CD4-positive, alpha-beta T cell treated with Interleukin-4 for 1 hour (primary cell): ENCODE results near the gene PRAF2.

Experiments
- DNase-seq, 2 donors: peaks; one replicate each; pipeline ENCODE4 v3.0.0-alpha.2; 2020 to 2022

Gene PRAF2

DNA sequence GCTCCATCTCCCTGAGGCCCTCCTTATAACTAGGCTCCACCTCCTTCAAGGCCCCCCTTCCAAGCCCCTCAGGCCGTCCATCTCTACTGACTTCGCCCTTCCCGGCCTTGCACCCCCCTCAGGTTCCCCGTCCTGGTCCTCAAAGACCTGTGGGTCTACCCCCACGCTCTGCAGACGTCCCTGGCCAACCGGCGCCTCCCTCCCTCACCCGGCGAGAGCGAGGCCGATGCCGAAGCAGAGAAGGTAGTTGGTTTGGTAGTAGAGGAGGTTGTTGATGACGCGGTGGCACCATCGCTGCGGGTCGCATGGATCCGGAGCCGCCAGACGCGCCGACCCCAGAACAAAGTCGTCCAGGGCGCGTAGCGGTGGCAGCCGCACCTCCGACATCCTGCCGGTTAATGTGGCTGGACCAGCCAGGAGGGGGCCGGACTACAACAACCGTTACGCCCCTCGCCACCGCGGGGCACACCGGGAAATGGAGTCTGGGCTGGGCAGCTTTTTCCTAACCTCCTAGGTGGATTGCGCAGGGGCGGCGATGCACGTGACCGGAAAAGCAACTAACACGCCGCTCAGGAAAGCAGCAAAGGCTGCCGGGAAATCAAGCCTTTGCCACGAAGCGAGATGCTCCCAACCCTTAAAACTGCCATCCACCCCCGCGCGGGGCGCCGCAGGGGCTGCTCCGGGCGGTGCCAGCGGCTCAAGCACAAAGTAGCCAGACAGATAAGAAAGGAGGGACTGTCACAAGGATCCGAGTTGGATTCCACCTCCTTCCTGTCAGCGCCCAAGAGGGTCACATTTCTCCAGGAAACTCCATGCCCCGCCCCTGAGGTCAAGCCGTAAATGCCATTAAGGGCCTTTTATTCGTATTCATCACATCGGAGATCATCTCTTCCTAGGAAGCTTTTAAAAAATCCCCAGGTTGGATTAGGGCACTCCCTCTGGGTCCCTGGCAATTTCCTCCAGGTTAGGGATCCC is at the start of gene PRAF2:
TSS of gene PRAF2 (minus strand) at position 402 of the 975 bp plus-strand sequence. CDS start at position 387, 15 bp downstream.
- DNase-seq = peak; percentile 93

- DNase-seq = no peak
These were observed 48.7 kb upstream of the PRAF2 start for GRCh38 chrX:49122499-49122898.

DNA sequence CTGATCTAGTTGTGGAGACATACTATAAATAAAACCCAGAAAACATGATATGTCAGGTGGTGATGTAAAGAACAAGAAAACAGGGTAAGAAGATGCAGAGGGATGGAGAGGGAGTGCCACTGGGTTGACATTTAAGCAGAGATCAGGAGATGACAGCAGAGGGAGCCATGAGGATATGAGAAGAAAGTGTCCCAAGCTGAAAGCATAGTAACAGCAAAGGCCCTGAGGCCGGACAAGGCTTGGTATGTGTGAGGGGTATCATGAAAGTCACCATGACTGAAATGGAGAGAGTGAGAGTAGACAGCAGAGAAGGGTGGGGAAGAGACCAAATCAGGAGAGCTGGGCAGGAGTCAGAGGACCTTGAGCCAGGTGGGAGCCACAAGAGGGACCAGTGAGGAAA is 46.3 kb upstream of the PRAF2 start:
- DNase-seq = no peak

- no peak for DNase-seq
These were observed 43.8 kb upstream of the PRAF2 start for GRCh38 chrX:49117581-49117980.

DNA sequence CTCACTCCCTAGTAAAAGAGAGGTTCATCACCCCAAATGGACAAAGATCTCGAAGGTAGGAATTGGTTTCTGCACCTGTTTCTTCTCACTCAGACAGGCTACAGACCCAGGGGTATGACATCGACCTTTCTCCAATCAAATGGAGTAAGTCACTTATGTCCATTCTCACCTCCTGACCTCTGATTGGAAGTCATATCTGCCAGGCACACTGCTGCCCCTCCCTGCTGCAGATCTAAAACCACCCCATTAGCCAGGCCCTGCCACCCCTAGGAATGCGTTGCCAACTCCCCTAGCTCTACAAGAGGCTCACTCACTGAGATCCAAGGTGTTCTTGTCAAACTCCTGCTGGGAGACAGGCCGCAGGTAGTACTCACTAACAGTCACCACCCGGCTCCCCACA is 42.9 kb upstream of the PRAF2 start:
- DNase-seq = no peak

DNA sequence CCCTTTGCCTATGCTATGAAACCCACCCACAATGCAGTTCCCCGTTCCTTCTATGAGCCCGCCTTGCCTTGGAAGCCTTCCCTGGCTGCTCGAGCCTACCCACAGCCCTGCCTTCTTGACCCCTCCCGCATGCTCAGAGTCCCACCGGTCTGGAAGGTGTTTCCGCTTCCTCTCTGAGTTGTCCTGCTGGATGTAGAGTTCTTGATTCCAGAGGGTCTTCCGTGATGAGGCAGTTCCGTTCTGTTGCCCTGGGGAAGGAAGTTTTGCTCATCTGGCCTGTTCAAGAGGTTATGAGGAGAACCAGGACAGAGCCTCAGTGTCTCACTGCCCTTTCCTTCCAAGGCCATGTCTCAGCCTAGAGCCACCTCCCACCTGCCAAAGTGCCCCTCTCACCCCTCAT is 42.3 kb upstream of the PRAF2 start:
- DNase-seq = no peak

DNA sequence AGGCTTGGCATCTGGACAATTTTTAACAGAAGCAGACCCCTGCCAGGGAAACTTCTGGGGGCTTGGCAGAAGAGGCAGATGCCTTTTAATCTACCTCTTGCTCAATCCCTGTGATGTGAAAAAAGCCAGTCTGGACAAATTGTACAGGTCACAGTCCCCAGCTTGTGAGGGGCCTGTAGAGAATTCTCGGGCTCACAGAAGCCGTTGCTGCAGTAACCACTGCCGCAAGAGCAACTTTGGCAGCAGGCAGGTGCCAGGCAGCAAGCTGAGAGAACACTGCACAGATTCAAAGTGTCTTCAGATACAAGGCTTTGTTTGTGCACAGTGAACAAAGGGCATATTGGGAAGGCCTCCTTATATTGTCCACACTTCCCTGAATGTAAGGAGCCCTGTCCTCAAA is 38.0 kb upstream of the PRAF2 start:
- DNase-seq = no peak

GRCh38 chrX:49110417-49110816 is 36.6 kb upstream of the PRAF2 start:
- no peak for DNase-seq

GRCh38 chrX:49108641-49109040 is 34.8 kb upstream of the PRAF2 start:
- no peak for DNase-seq

DNA sequence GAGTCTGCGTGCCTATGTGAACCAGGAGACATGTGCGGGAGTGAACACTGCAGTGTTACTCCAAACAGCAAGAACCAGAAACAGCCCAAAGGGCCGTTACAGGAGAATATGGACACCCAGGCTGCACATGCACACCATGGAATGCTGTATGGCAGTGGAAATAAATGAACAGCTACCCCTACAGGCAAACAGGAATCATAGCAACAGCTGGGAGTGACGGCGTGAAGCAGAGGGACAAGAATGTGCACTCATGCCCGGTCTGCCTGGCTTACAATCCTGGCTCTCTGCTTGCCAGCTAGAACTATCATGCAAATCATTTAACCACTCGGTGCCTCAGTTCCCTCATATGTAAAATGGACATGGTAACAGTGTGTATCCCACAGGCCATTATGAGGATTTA is 33.1 kb upstream of the PRAF2 start:
- peak in 1 of 2 donors; percentile 31 for DNase-seq

GRCh38 chrX:49106296-49106695 is 32.5 kb upstream of the PRAF2 start:
- no peak for DNase-seq

DNA sequence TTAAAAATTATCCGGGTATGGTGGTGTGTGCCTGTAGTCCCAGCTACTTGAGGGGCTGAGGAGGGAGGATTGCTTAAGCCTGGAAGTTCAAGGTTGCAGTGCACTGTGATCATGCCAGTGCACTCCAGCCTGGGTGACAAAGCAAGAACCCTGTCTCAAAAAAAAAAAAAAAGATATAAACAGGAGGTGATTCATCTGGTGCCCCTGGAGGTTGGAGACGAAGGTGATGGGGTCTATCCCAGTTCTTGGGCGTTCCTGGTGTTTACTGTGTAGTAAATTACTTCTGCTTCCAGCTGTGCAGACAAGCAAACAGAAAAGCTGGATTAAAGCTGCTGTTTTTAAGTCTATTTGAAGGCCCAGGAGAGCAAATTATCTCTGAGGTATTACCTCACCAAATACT is 29.8 kb upstream of the PRAF2 start:
- no peak for DNase-seq

- DNase-seq = no peak
These were observed 28.4 kb upstream of the PRAF2 start for GRCh38 chrX:49102190-49102589.

DNA sequence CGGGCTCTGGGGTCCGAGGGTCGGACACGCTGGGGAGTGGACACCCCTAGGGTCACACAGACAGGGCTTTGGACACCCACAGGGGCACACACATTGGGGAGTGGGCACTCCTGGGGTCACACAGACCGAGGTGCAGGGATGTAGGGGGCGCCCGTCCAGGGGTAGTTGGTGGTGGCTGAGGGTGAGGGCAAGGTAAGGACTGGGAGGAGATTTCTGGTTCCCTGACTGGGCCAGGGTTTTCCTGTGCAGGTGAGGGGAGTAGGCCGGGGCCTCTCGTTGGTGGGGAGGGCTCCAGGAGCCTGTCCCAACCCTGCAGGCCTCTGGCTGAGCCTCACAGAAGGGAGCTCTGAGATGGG is 27.8 kb upstream of the PRAF2 start:
- no peak for DNase-seq

- peak; percentile 92 to 93 for DNase-seq
These were observed 27.2 kb upstream of the PRAF2 start for GRCh38 chrX:49100704-49101628.

DNA sequence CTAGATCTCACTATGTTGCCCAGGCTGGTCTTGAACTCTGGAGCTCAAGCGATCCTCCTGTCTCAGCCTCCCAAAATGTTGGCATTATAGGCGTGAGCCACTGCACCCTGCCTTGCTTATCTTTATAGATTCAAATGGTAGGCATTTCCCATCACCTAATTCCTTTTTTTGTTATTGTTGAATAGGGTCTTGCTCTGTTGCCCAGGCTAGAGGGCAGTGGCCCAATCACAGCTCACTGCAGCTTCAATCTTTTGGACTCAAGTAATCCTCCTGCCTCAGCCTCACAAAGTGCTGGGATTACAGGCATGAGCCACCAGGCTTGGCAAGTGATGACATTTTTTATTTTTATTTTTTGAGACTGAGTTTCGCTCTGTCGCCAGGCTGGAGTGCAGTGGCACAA is 22.6 kb upstream of the PRAF2 start:
- no peak for DNase-seq

GRCh38 chrX:49089553-49089952 is 15.8 kb upstream of the PRAF2 start:
- DNase-seq = no peak

GRCh38 chrX:49082271-49082871 is 8.6 kb upstream of the PRAF2 start:
- no peak for DNase-seq

- peak; percentile 79 to 80 for DNase-seq
These were observed 6.0 kb upstream of the PRAF2 start, which contains the start of gene WDR45 for GRCh38 chrX:49079489-49080428. WDR45 (minus strand) TSS chrX:49079887; CDS start chrX:49078095, 1,792 bp downstream.

DNA sequence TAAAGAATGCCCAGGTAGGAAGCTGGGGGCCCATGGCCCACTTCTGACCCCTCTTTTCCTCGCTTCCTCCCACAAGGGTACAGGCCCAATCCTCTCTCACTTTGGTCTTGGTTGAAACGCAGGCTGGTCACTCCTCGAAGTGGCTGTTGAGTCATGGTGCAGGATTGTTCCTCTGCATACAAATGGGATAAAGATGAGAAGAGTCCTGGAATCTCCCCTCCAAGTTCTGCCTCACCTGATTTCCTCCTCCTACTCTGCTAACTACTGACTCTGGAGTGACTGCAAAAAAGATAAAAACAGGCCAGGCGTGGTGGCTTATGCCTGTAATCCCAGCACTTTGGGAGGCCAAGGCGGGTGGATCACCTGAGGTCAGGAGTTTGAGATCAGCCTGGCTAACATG is 4.1 kb upstream of the PRAF2 start:
- no peak for DNase-seq

- no peak for DNase-seq
These were observed 1.5 kb upstream of the PRAF2 start for GRCh38 chrX:49075347-49075746.

DNA sequence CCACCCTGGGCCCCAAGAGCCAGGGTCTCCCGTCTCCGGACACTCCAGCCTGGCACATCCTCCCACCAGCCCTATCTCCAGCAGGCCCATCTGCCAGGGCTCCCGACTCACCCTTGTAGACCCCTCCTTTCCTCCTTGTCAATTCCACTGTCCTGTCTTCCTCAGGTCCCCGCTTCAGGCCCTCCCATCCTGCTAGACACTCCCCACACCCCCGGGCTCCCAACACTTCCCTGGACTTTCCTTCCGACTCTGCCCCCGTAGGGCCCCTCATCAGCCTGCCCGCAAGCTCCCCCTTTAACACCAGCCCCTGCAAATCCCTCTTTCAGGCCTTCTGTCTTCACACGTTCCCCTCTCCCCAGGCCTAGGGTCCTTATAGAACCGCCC is 1.1 kb downstream of the PRAF2 start:
- no peak for DNase-seq
